Limb (tissue), 2 donors: ENCODE measurements around the gene GMNN.
"Not testable (repeated sequence)": the region's sequence is repeated elsewhere in the genome, so short reads cannot be mapped to it uniquely, and the experiment has no call there.

ENCODE experiments used
- DNase-seq, 2 donors: peaks; one replicate each; pipeline ENCODE4 v3.0.0-alpha.2; 2016; ENCODE audit errors: extremely low spot score in 2 of 2

GMNN gene

GRCh38 chr6:24761193-24761835, 13.4 kb upstream of the GMNN start:
- DNase-seq: no peak

DNA sequence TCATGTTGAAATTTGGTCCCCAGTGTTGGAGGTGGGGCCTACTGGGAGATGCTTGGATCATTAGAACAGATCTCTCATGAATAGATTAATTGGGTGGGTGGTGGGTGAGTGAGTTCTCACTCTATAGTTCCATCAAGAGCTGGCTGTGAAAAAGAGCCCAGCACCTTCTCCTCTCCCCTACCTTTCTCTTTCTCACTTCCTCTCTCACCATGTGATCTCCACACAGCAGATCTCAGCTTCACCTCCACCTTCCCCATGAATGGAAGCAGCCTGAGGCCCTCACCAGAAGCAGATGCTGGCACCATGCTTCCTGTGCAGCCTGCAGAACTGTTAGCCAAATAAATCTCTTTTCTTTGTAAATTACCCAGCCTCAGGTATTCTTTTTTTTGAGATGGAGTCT, 12.9 kb upstream of the GMNN start:
- DNase-seq: no peak

DNA sequence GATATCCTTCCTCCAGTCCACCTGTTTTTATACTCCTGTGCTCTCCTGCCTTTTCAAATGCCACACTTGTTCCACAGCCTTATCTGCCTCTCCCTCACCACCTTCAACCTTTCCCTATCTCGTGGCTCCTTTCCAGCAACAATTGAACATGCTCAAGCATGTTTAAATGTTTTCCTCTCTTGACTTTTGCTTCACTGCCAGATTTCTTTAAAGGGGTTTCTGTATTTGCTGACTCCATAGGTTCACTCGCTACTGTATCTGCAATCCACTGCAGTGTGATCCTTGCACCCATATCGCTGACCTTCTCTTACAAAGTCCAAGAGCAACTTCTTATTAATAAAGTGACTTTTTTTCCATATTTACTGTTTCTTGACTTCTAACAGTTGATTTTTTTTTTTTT, 11.2 kb upstream of the GMNN start:
- no peak for DNase-seq

GRCh38 chr6:24764833-24765828, 9.6 kb upstream of the GMNN start:
- not testable (repeated sequence) for DNase-seq

GRCh38 chr6:24765968-24766367, 8.8 kb upstream of the GMNN start:
- not testable (repeated sequence) for DNase-seq

- DNase-seq: no peak
Observed at GRCh38 chr6:24766680-24767462, 7.9 kb upstream of the GMNN start.

DNA sequence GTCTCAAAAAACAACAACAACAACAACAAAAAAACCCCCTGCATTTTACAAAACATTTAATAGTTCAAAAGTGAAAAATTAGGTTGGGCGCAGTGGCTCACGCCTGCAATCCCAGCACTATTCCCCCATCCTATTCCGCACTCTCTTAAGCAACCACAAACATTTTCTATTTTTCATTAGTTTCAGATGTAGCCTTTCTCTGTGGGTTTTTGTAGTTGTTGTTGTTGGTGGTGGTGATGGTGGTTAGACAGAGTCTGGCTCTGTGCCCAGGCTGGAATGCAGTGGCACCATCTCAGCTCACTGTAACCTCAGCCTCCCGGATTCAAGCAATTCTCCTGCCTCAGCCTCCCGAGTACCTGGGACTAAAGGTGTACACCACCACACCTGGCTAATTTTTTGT, 6.4 kb upstream of the GMNN start:
- no peak for DNase-seq

DNA sequence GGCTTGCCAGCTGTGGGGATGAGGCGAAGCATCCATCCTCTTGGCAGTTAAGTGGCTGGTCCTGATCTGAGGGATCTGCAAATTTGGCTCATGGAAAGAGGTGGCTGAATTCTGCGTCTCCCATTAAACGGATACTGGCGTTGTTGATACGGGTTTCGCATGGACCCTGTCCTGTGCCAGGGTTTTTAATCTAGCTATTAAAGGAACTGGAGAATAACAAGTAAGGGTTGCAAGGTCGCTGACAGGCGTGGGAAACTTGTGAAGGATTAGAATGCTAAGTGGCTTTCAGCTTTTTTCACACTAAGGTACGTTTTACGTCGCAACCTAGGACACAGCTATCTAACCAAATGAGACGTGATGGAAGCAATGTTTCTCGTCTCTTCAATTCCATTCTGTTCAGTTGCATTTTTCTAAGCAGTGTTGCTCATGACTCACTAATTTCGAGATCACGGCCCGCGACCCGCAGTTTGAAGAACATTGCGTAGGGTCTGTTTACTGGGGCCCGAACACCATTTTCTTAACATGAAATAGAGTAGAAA, 852 bp downstream of the GMNN start:
- DNase-seq: no peak

DNA sequence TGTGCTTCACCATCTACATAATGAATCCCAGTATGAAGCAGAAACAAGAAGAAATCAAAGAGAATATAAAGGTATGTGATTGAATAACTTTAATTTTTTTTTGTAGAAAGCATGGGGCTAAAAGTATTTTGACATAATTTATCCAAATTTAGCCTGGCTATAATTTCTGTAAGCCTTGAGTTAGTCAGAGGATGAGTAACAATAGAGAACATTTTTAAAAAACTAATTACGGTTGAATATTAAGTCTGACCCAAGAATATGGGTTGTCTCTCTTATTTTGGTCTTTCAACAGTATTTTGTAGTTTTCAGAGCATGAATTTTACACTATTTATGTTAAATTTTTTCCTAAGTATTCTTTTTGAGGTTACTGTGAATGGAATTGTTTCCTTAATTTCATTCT, 2.5 kb downstream of the GMNN start:
- DNase-seq: no peak

DNA sequence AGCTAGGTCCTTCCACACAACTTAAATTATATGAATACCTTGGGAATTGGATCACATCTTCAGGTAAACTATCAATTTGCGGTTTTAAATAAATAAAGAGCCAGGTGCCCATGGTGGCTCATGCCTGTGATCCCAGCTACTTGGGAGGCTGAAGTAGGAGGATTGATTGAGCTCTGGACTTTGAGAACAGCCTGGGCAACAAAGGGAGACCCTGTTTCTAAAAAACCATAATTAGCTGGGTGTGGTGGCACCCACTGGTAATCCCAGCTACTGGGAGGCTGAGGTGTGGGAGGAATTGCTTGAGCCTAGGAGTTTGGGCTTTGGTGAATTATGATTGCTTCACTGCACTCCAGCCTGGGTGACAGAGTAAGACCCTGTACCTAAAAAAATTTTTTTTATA, 3.4 kb downstream of the GMNN start:
- DNase-seq: no peak

GRCh38 chr6:24778878-24779277, 4.1 kb downstream of the GMNN start:
- DNase-seq: no peak

DNA sequence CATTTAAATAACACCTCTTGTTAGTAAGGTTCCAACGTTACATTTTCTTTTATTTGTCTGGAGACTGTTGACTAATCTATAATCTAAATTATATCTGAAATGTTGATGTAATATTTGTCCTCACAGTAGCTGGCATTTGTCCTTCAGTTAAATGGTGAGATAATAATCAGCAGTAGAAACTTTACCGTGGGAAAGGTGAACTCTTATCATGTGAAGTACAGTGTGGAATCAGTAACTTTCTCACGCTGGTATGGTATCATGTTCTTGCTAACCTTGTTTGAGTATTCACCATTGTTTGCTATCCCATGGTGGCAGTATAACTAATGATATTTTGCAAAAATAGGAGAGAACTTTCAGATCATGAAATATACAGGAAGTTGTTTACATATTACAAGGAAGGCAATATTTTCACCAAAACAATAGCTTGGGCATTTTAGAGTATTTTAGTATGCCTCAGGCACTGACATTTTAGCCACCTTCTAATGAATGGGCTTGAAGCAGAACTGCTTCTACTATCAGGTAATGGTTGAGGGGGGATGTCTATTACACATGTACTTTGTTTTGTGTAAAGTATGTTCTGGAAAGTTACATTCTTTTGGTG, 4.8 kb downstream of the GMNN start:
- no peak for DNase-seq

- DNase-seq: no peak
Observed at GRCh38 chr6:24780206-24780605, 5.5 kb downstream of the GMNN start.

DNA sequence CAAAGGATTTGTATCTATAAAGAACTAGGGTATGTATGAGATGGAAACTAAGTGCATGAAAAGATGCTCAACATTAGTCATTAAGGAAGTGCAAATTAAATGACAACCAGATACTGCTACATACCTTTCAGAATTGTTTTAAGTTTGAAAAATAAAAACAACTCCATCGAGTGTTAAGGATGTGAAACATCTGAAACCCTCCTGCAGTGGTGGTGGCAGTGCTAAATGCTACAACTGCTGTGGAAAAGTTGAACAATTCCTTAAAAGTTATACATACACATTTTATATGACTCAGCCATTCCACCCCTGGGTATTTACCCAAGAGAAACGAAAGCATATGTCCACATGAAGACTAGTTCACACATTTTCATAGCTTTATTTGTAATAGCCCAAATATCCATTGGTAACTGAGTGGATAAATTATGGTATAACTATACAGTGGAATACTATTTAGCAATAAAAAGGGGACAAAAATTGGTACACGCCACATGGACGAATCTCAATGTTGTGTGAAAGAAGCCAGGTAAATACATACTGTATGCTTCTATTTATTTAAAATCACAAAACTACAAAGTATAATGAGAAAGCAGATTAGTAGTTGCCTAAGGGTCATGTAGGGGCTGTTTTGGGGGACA, 13.4 kb downstream of the GMNN start:
- no peak for DNase-seq

DNA sequence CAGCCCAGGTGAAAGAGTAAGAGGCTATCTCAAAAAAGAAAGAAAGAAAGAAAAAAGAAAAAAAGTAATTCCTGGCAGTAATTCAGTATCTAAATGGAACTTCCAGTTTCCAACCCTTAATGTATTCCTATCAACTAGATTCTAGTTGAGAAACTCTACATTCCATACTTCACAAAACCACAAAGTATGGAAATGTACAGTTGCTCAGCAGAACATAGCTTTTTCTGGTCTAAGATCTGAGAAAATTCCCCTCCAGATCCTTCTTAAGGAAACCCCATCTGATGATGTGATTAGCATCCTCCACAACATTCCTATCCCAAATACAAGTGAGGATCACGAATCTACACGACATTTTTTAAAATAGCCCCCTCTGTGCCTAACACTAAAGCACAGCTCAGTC, 20.4 kb downstream of the GMNN start:
- no peak for DNase-seq

DNA sequence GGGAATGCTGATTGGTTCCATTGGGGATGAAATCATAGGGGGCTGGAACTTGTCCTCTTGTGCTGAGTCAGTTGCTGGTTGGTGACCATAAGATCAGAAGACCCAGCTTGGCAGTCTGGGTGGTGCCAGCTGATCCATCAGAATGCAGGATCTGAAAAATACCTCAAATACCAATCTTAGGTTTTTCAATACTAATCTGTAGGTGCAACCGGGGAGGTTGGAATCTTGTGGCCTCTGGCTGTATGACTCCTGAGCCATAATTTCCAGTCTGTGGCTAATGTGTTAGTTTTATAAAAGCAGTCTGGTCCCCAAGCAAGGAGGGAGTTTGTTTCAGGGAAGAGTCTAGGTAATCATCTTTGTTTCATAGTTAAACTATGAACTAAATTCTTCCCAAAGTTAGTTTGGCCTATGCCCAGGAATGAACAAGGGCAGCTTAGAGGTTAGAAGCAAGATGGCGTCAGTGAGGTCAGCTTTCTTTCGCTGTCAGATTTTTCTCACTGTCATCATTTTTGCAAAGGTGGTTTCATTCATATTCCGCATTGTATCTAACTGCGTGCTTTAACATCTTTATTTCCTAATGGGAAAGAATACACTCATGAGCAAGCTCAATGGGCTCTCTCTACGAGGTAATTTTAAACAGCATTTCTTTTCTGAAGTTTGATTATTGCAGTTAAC, 22.0 kb downstream of the GMNN start:
- DNase-seq: no peak

- no peak for DNase-seq
Observed at GRCh38 chr6:24797596-24798216, 23.0 kb downstream of the GMNN start.

- no peak for DNase-seq
Observed at GRCh38 chr6:24798740-24799540, 24.2 kb downstream of the GMNN start, which contains the start of gene ARMH2. Gene ARMH2, minus strand, starts transcription at chr6:24798917. Its CDS starts 60 bp downstream, at chr6:24798857.

DNA sequence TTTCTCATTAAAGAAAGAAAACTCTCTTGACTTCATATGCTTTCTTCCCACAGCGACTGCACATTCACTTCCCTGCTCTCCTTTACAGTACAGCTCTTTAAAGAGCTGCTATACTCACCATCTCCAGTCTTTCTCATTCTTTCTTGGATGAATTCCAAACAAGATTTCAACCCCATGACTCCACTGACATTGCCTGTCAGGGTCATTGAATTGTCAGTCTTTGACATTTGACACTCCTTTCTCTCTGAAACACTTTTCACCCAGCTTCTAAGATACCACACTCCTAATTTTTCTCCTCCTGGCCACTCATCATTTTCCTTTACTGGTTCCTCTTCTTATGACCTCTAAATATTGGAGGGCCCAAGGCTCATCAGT, 24.8 kb downstream of the GMNN start:
- no peak for DNase-seq
